ENCODE results near the gene NFE2.

The NFE2 gene

DNA sequence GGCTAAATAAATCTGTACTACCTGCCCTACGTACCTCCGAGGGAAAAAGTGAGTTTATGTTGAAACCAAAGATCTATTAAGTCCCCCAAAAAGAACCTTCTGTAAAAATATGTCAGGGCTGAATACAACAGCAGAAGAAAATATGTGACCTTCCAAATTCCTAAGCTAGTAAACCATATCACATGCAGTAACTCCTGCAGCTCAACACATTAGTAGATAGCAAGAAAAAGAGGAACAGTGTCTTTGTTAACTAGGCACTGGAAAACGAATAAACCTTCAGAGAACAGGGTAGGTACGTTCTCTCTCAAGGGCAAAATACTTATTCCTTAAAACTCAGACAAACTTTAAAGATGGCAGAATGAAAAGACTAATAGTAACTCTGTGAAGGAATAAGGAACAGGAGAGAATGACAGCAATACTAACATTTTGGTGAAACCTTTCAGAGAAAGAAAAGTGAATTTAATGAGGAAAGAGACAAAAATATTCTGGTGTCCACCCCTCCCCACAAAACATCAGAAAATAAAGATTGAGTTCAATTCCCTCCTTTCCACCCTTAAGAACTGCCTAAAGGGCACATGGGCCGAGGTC lies 38.9 kb downstream of the NFE2 start:
- Histone ChIP-seq H3K36me3 (ENCODE audit: control insufficient read depth in 2 of 2, insufficient read depth in 1 of 2, low read length in 2 of 2) (peaks cover 2 to 9% of the 10 kb centered on the region in 2 experiments; a peak in 2 of 3 replicates), H3K4me1 (ENCODE audit: control insufficient read depth, insufficient read depth, low read length) (peaks cover 37% of the 10 kb centered on the region), H3K27ac (ENCODE audit: extremely low read depth, low read depth, low read length) (peak overlapping the region; percentile 26), H3K4me3 (ENCODE audit: low read depth, low read length) (no peak overlapping the region), H3K9me3 (ENCODE audit: control insufficient read depth, insufficient read depth, low read depth, low read length) (no peaks in the 10 kb centered on the region)
- ChIA-PET CTCF (interaction anchor here (0.6 to 1.9 kb wide), 3 partner anchors 10 to 99 kb away, joined by 3 to 6 read pairs (median 4); no protein-coding TSS in a partner anchor), POLR2A (interaction anchor here (0.7 to 7.8 kb wide), 6 partner anchors 10 to 27 kb away, joined by 4 to 113 read pairs (median 7); partner anchors contain the start of genes CBX5 and HNRNPA1)
- TF ChIP-seq ZNF548 (tag by site-specific recombination; IDR thresholded peaks at IDR 0.05): no peak
- TF ChIP-seq ZNF416 (tag by site-specific recombination; IDR thresholded peaks at IDR 0.05): no peak
- no peak for TF ChIP-seq ZNF571 (tag by site-specific recombination; IDR thresholded peaks at IDR 0.05)
- no peak for TF ChIP-seq OSR2 (tag by site-specific recombination; IDR thresholded peaks at IDR 0.05)
- TF ChIP-seq ZNF335 (tag by site-specific recombination; conservative IDR thresholded peaks at IDR 0.05): peak; percentile 37
- TF ChIP-seq ZNF624 (tag by site-specific recombination; IDR thresholded peaks at IDR 0.05): no peak
- TF ChIP-seq, protein P1, sequence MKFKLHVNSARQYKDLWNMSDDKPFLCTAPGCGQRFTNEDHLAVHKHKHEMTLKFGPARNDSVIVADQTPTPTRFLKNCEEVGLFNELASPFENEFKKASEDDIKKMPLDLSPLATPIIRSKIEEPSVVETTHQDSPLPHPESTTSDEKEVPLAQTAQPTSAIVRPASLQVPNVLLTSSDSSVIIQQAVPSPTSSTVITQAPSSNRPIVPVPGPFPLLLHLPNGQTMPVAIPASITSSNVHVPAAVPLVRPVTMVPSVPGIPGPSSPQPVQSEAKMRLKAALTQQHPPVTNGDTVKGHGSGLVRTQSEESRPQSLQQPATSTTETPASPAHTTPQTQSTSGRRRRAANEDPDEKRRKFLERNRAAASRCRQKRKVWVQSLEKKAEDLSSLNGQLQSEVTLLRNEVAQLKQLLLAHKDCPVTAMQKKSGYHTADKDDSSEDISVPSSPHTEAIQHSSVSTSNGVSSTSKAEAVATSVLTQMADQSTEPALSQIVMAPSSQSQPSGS (tag by site-specific recombination; IDR thresholded peaks at IDR 0.05; ENCODE audit: low read depth): no peak
- no peak for TF ChIP-seq ZNF621 (tag by site-specific recombination; IDR thresholded peaks at IDR 0.05)
- TF ChIP-seq KLF10 (tag by site-specific recombination; IDR thresholded peaks at IDR 0.05): no peak
- TF ChIP-seq, protein P2, sequence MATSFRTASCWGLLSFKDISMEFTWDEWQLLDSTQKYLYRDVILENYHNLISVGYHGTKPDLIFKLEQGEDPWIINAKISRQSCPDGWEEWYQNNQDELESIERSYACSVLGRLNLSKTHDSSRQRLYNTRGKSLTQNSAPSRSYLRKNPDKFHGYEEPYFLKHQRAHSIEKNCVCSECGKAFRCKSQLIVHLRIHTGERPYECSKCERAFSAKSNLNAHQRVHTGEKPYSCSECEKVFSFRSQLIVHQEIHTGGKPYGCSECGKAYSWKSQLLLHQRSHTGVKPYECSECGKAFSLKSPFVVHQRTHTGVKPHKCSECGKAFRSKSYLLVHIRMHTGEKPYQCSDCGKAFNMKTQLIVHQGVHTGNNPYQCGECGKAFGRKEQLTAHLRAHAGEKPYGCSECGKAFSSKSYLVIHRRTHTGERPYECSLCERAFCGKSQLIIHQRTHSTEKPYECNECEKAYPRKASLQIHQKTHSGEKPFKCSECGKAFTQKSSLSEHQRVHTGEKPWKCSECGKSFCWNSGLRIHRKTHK (tag by site-specific recombination; IDR thresholded peaks at IDR 0.05): no peak
- no peak for TF ChIP-seq TCF7L2 (IDR thresholded peaks at IDR 0.05; ENCODE audit: borderline replicate concordance, low read depth, low read length)
- TF ChIP-seq, protein P3, sequence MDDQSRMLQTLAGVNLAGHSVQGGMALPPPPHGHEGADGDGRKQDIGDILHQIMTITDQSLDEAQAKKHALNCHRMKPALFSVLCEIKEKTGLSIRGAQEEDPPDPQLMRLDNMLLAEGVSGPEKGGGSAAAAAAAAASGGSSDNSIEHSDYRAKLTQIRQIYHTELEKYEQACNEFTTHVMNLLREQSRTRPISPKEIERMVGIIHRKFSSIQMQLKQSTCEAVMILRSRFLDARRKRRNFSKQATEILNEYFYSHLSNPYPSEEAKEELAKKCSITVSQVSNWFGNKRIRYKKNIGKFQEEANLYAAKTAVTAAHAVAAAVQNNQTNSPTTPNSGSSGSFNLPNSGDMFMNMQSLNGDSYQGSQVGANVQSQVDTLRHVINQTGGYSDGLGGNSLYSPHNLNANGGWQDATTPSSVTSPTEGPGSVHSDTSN (CRISPR knock-in tag; IDR thresholded peaks at IDR 0.05): no peak
- TF ChIP-seq YY2 (tag by site-specific recombination; IDR thresholded peaks at IDR 0.05): no peak
- no peak for TF ChIP-seq KLF16 (tag by site-specific recombination; IDR thresholded peaks at IDR 0.05)
- no peak for TF ChIP-seq ZNF138 (tag by site-specific recombination; IDR thresholded peaks at IDR 0.05; ENCODE audit: borderline replicate concordance)
- TF ChIP-seq ZNF221 (tag by site-specific recombination; IDR thresholded peaks at IDR 0.05; ENCODE audit: borderline replicate concordance): no peak
- TF ChIP-seq, protein P4, sequence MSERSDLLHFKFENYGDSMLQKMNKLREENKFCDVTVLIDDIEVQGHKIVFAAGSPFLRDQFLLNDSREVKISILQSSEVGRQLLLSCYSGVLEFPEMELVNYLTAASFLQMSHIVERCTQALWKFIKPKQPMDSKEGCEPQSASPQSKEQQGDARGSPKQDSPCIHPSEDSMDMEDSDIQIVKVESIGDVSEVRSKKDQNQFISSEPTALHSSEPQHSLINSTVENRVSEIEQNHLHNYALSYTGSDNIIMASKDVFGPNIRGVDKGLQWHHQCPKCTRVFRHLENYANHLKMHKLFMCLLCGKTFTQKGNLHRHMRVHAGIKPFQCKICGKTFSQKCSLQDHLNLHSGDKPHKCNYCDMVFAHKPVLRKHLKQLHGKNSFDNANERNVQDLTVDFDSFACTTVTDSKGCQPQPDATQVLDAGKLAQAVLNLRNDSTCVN (tag by site-specific recombination; optimal IDR thresholded peaks at IDR 0.05): peak; percentile 1
- TF ChIP-seq, protein P5, sequence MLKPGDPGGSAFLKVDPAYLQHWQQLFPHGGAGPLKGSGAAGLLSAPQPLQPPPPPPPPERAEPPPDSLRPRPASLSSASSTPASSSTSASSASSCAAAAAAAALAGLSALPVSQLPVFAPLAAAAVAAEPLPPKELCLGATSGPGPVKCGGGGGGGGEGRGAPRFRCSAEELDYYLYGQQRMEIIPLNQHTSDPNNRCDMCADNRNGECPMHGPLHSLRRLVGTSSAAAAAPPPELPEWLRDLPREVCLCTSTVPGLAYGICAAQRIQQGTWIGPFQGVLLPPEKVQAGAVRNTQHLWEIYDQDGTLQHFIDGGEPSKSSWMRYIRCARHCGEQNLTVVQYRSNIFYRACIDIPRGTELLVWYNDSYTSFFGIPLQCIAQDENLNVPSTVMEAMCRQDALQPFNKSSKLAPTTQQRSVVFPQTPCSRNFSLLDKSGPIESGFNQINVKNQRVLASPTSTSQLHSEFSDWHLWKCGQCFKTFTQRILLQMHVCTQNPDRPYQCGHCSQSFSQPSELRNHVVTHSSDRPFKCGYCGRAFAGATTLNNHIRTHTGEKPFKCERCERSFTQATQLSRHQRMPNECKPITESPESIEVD (tag by site-specific recombination; IDR thresholded peaks at IDR 0.05): peak; percentile 39; the same call in 1 of the 2 replicates
- no peak for TF ChIP-seq ZNF350 (tag by site-specific recombination; IDR thresholded peaks at IDR 0.05)
- TF ChIP-seq OVOL3 (tag by site-specific recombination; IDR thresholded peaks at IDR 0.05): no peak
- TF ChIP-seq, protein P6, sequence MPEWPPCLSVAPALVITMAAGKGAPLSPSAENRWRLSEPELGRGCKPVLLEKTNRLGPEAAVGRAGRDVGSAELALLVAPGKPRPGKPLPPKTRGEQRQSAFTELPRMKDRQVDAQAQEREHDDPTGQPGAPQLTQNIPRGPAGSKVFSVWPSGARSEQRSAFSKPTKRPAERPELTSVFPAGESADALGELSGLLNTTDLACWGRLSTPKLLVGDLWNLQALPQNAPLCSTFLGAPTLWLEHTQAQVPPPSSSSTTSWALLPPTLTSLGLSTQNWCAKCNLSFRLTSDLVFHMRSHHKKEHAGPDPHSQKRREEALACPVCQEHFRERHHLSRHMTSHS (tag by site-specific recombination; IDR thresholded peaks at IDR 0.05): no peak
- TF ChIP-seq ZNF354C (tag by site-specific recombination; IDR thresholded peaks at IDR 0.05; ENCODE audit: borderline replicate concordance, low read depth): no peak
- TF ChIP-seq ZNF184 (tag by site-specific recombination; IDR thresholded peaks at IDR 0.05): no peak
- TF ChIP-seq ZNF785 (tag by site-specific recombination; IDR thresholded peaks at IDR 0.05): no peak
- no peak for TF ChIP-seq ZNF174 (tag by site-specific recombination; IDR thresholded peaks at IDR 0.05)
- TF ChIP-seq, protein P7, sequence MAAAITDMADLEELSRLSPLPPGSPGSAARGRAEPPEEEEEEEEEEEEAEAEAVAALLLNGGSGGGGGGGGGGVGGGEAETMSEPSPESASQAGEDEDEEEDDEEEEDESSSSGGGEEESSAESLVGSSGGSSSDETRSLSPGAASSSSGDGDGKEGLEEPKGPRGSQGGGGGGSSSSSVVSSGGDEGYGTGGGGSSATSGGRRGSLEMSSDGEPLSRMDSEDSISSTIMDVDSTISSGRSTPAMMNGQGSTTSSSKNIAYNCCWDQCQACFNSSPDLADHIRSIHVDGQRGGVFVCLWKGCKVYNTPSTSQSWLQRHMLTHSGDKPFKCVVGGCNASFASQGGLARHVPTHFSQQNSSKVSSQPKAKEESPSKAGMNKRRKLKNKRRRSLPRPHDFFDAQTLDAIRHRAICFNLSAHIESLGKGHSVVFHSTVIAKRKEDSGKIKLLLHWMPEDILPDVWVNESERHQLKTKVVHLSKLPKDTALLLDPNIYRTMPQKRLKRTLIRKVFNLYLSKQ (tag by site-specific recombination; IDR thresholded peaks at IDR 0.05; ENCODE audit: borderline replicate concordance): no peak
- TF ChIP-seq FEZF1 (tag by site-specific recombination; IDR thresholded peaks at IDR 0.05): no peak
- TF ChIP-seq ZNF514 (tag by site-specific recombination; IDR thresholded peaks at IDR 0.05): no peak
- no peak for TF ChIP-seq SETDB1 (IDR thresholded peaks at IDR 0.05; ENCODE audit: insufficient read length, low read length)
- no peak for TF ChIP-seq ZNF23 (tag by site-specific recombination; IDR thresholded peaks at IDR 0.05; ENCODE audit: borderline replicate concordance)

Measured in HEK293 (cell line).